ENCODE measurements around the gene CCNI2. TPM values are rescaled to one million over a fixed set of nuclear protein-coding genes. Genes with fewer than 3 reads are reported as not detected.

The CCNI2 gene
- polyA plus RNA-seq, 2 of the 4 experiments (the other 2 are of a cell fraction), result 0.17 to 0.26 TPM

DNA sequence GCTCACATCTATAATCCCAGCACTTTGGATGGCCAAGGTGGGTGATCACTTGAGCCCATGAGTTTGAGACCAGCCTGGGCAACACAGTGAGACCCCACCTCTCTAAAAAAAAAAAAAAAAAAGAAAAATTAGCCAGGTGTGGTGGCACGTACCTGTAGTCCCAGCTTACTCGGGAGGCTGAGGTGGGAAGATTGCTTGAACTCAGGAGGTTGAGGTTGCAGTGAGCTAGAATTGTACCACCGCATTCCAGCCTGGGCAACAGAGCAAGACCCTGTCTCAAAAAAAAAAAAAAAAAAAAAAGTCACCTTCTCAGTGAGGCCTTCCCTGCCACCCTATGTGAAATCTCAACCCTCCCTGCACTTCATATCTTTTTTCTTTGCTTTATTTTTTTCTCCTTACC is 43.8 kb downstream of the CCNI2 start:
- DNase-seq (ENCODE audit: low read depth in 1 of 2, low spot score in 1 of 2) (no peak), FAIRE-seq (no peak), ATAC-seq (no peak)
- Histone ChIP-seq H3K4me3 (no peak overlapping the region), H3K9me3 (no peaks in the 10 kb centered on the region), H3K4me2 (no peak overlapping the region), H3K27ac (no peak overlapping the region), H3K4me1 (no peaks in the 10 kb centered on the region)
- ChIA-PET CTCF (interaction anchor here (0.7 to 2.4 kb wide), 4 partner anchors 11 to 24 kb away, joined by 3 to 9 read pairs (median 4); no protein-coding TSS in a partner anchor), POLR2A (no interaction called here)
- 95% methylated on average over 3 of the region's 3 CpGs for WGBS (ENCODE audit: missing lambda C conversion rate)
- TF ChIP-seq SREBF2 (IDR thresholded peaks at IDR 0.05) (no peak), ZFP36 (IDR thresholded peaks at IDR 0.05; ENCODE audit: borderline replicate concordance, partially characterized antibody) (no peak), JUN (IDR thresholded peaks at IDR 0.05) (no peak), FOXS1 (CRISPR knock-in tag; IDR thresholded peaks at IDR 0.05) (no peak)
- TF ChIP-seq, protein P1, sequence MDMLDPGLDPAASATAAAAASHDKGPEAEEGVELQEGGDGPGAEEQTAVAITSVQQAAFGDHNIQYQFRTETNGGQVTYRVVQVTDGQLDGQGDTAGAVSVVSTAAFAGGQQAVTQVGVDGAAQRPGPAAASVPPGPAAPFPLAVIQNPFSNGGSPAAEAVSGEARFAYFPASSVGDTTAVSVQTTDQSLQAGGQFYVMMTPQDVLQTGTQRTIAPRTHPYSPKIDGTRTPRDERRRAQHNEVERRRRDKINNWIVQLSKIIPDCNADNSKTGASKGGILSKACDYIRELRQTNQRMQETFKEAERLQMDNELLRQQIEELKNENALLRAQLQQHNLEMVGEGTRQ (IDR thresholded peaks at IDR 0.05), result no peak

DNA sequence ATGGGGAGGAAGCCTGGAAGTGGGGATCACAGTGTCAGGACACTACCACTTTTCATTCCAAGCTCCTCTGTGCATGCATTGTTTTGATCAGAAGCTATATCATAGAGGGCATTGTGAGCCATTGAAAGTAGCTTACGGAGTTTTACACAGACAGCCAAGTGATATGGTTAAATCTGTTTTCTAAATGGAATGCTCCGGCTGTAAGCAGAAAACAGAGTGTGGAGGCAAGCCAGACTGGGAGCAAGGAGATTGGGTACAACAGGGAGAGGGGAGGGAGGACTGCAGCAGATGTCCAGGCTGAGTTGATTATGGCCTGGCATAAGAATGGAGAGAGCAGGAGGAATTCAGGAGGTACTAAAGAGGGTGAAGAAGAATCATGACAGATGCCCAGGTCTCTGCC is 50.4 kb downstream of the CCNI2 start:
- TF ChIP-seq CEBPB (IDR thresholded peaks at IDR 0.05), result no peak
- WGBS (ENCODE audit: missing lambda C conversion rate), result 77% methylated on average over 2 of the region's 2 CpGs
- ChIA-PET CTCF (interaction anchor here (1.2 to 2.4 kb wide), 8 partner anchors 10 to 411 kb away, joined by 3 to 9 read pairs (median 4); no protein-coding TSS in a partner anchor), POLR2A (no interaction called here)
- ATAC-seq, result no peak
- no peak for DNase-seq (ENCODE audit: low read depth in 1 of 2, low spot score in 1 of 2)
- Histone ChIP-seq H3K4me3 (no peak overlapping the region), H3K4me2 (no peak overlapping the region), H3K4me1 (no peaks in the 10 kb centered on the region), H3K27ac (no peak overlapping the region), H3K9me3 (no peaks in the 10 kb centered on the region)
- no peak for FAIRE-seq

DNA sequence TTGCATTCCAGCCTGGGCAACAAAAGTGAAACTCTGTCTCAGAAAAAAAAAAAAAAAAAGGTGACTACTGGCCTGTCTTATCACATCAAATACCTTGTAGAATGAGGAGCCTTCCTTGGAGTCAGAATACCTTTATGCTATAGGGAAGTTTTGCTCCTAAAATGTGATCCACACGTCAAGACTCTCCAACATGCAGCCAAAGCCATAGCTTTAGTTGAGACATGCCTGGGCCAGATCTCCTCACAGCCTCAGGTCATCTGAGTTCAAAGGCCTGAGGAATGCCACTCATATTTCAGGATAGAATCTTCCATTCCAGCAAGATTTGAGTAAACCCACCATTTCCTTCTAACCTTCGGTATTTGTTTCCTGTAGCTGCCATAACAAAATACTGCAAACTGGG is 52.2 kb downstream of the CCNI2 start:
- H3K4me1 ChIP-seq, result no peaks in the 10 kb centered on the region
- H3K9me3 ChIP-seq, result no peaks in the 10 kb centered on the region
- no peak overlapping the region for H3K27ac ChIP-seq
- H3K4me3 ChIP-seq, result no peak overlapping the region
- ChIA-PET CTCF (interaction anchor here (0.6 to 2.4 kb wide), 7 partner anchors 12 to 413 kb away, joined by 3 to 8 read pairs (median 3); no protein-coding TSS in a partner anchor), POLR2A (no interaction called here)
- DNase-seq (ENCODE audit: low read depth in 1 of 2, low spot score in 1 of 2) (no peak), FAIRE-seq (no peak), ATAC-seq (no peak)
- no peak overlapping the region for H3K4me2 ChIP-seq
- TF ChIP-seq BHLHE40 (IDR thresholded peaks at IDR 0.05; ENCODE audit: low read depth, low read length) (no peak), MAFK (IDR thresholded peaks at IDR 0.05; ENCODE audit: partially characterized antibody) (no peak), JUN (IDR thresholded peaks at IDR 0.05) (no peak), FOXS1 (CRISPR knock-in tag; IDR thresholded peaks at IDR 0.05) (no peak)
- WGBS (ENCODE audit: missing lambda C conversion rate), result 89% methylated on average over 2 of the region's 2 CpGs

DNA sequence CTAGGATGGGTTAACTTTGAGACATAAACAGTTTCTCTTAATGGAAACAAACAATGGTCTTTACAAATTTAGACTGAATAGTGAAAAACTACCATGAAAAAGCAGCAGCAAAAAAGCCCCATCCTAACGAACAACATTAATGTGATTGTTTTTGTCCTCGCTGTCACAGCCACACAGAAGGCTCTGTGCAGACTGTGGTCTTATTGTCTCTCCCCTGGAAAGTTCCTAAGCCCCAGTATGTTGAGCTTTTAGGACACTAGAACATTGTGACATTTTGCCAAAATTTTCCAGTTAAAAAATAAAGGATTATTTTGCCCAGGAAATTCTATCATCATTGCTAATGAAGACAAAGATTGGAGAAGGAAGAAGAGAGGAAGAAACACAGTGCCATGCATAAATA is 53.3 kb downstream of the CCNI2 start:
- DNase-seq (ENCODE audit: low read depth in 1 of 2, low spot score in 1 of 2) (no peak), FAIRE-seq (no peak), ATAC-seq (no peak)
- ChIA-PET CTCF (interaction anchor here (0.7 to 4.2 kb wide), 4 partner anchors 20 to 141 kb away, joined by 3 to 27 read pairs (median 6); no protein-coding TSS in a partner anchor), POLR2A (no interaction called here)
- H3K4me1 ChIP-seq, result no peaks in the 10 kb centered on the region
- no peak overlapping the region for H3K4me3 ChIP-seq
- no peak overlapping the region for H3K4me2 ChIP-seq
- TF ChIP-seq ZNF302 (CRISPR knock-in tag; IDR thresholded peaks at IDR 0.05) (no peak), ZC3H11A (IDR thresholded peaks at IDR 0.05) (no peak), HEYL (CRISPR knock-in tag; IDR thresholded peaks at IDR 0.05) (no peak), HOXB5 (CRISPR knock-in tag; IDR thresholded peaks at IDR 0.05) (no peak), ZSCAN20 (CRISPR knock-in tag; IDR thresholded peaks at IDR 0.05) (no peak), RAD21 (conservative IDR thresholded peaks at IDR 0.05 in 1 of 2, IDR thresholded peaks at IDR 0.05 in 1 of 2) (no peak)
- TF ChIP-seq, protein P2, sequence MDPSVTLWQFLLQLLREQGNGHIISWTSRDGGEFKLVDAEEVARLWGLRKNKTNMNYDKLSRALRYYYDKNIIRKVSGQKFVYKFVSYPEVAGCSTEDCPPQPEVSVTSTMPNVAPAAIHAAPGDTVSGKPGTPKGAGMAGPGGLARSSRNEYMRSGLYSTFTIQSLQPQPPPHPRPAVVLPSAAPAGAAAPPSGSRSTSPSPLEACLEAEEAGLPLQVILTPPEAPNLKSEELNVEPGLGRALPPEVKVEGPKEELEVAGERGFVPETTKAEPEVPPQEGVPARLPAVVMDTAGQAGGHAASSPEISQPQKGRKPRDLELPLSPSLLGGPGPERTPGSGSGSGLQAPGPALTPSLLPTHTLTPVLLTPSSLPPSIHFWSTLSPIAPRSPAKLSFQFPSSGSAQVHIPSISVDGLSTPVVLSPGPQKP (IDR thresholded peaks at IDR 0.05; ENCODE audit: low read depth, low read length), result no peak
- TF ChIP-seq, protein P3, sequence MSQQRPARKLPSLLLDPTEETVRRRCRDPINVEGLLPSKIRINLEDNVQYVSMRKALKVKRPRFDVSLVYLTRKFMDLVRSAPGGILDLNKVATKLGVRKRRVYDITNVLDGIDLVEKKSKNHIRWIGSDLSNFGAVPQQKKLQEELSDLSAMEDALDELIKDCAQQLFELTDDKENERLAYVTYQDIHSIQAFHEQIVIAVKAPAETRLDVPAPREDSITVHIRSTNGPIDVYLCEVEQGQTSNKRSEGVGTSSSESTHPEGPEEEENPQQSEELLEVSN (IDR thresholded peaks at IDR 0.05; ENCODE audit: borderline replicate concordance, low read depth), result no peak
- TF ChIP-seq, protein P4, sequence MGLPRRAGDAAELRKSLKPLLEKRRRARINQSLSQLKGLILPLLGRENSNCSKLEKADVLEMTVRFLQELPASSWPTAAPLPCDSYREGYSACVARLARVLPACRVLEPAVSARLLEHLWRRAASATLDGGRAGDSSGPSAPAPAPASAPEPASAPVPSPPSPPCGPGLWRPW (IDR thresholded peaks at IDR 0.05), result no peak
- no peak overlapping the region for H3K27ac ChIP-seq
- no peaks in the 10 kb centered on the region for H3K9me3 ChIP-seq
- 45% methylated on average over 2 of the region's 2 CpGs for WGBS (ENCODE audit: missing lambda C conversion rate)

All from A549 (cell line).